ENCODE results near the gene HPCAL1. TPM values are rescaled to one million over a fixed set of nuclear protein-coding genes. Genes with fewer than 3 reads are reported as not detected.
A peak's percentile ranks its signal among the peaks of the same experiment; 100 is the strongest.

HPCAL1 gene
- total and polyA plus RNA-seq, 2 donors (not counting 1 experiment from before 2014, with no cell fraction given), result 60.3 to 65.1 TPM

- peaks cover 0 to 7% (median 0%) of the 10 kb centered on the region in 3 donors for H3K9me3 ChIP-seq (ENCODE audit: control extremely low read depth in 1 of 3, control insufficient read depth in 2 of 3, insufficient read depth in 1 of 3, low read length in 2 of 3)
- peaks cover 0 to 37% of the 10 kb centered on the region in 2 experiments for H3K36me3 ChIP-seq (replicated peaks in 1 of 2; ENCODE audit: control extremely low read depth in 1 of 2, control insufficient read depth in 1 of 2, extremely low read depth in 1 of 2, insufficient read depth in 2 of 2, low read length in 1 of 2)
- Mint-ChIP-seq H3K9me3 (ENCODE audit: insufficient read depth) (no peaks in the 10 kb centered on the region), H3K4me1 (peaks cover 46% of the 10 kb centered on the region), H3K27me3 (no peaks in the 10 kb centered on the region), H3K4me3 (no peak overlapping the region), H3K27ac (peak overlapping the region; percentile 90)
- 96% methylated on average over 11 of the region's 14 CpGs for WGBS (ENCODE audit: insufficient coverage)
- CTCF ChIA-PET, result interaction anchor here (0.6 to 1.9 kb wide), 3 partner anchors 20 to 277 kb away, joined by 3 to 8 read pairs (median 3); no protein-coding TSS in a partner anchor
- peaks cover 39% of the 10 kb centered on the region for H4K20me1 ChIP-seq (ENCODE audit: control insufficient read depth, insufficient read depth, low read length, poor library complexity, severe bottlenecking)
- no peak for TF ChIP-seq EZH2 (IDR thresholded peaks at IDR 0.05; ENCODE audit: borderline replicate concordance, insufficient read depth, low read depth, low read length, poor library complexity, severe bottlenecking)
- DNase-seq (no peak), ATAC-seq (ENCODE audit: low read depth) (no peak)
- peaks cover 34% of the 10 kb centered on the region for H3K79me2 ChIP-seq (ENCODE audit: control insufficient read depth, insufficient read depth, low read length)
- no peak overlapping the region for H3K27ac ChIP-seq (ENCODE audit: low read length in 2 of 2)
- POLR2A ChIA-PET, result no interaction called here
- no peak overlapping the region for H3K9ac ChIP-seq (ENCODE audit: low read length)
- intact Hi-C loops (cut with micrococcal nuclease), result no loop called here
- no peaks in the 10 kb centered on the region for H3K27me3 ChIP-seq (replicated peaks in 1 of 4; ENCODE audit: control extremely low read depth in 1 of 4, control insufficient read depth in 3 of 4, insufficient read depth in 4 of 4, low read length in 3 of 4)
- peaks cover 34 to 47% of the 10 kb centered on the region in 2 donors for H3K4me1 ChIP-seq (ENCODE audit: control insufficient read depth in 2 of 2, insufficient read depth in 2 of 2, low read length in 2 of 2)
- H3K4me2 ChIP-seq (replicated peaks; ENCODE audit: low read depth, low read length, poor library complexity, severe bottlenecking), result no peak overlapping the region
- no peak overlapping the region for H2AFZ ChIP-seq (ENCODE audit: insufficient read depth, low read depth, low read length, poor library complexity, severe bottlenecking)
- no peak overlapping the region for H3K4me3 ChIP-seq (ENCODE audit: control extremely low read depth in 1 of 5, extremely low read depth in 1 of 5, insufficient read depth in 1 of 5, low read depth in 2 of 5, low read length in 4 of 5)
These were observed 99.4 kb downstream of the HPCAL1 start for GRCh38 chr2:10402062-10402585.

- Histone ChIP-seq H3K9me3 (ENCODE audit: control extremely low read depth in 1 of 3, control insufficient read depth in 2 of 3, insufficient read depth in 1 of 3, low read length in 2 of 3) (peaks cover 0 to 7% (median 0%) of the 10 kb centered on the region in 3 donors), H3K27me3 (replicated peaks in 1 of 4; ENCODE audit: control extremely low read depth in 1 of 4, control insufficient read depth in 3 of 4, insufficient read depth in 4 of 4, low read length in 3 of 4) (no peaks in the 10 kb centered on the region), H3K4me1 (ENCODE audit: control insufficient read depth in 2 of 2, insufficient read depth in 2 of 2, low read length in 2 of 2) (peaks cover 40 to 53% of the 10 kb centered on the region in 2 donors), H3K36me3 (replicated peaks in 1 of 2; ENCODE audit: control extremely low read depth in 1 of 2, control insufficient read depth in 1 of 2, extremely low read depth in 1 of 2, insufficient read depth in 2 of 2, low read length in 1 of 2) (peaks cover 0 to 35% of the 10 kb centered on the region in 2 experiments), H3K79me2 (ENCODE audit: control insufficient read depth, insufficient read depth, low read length) (peaks cover 40% of the 10 kb centered on the region), H3K27ac (ENCODE audit: low read length in 2 of 2) (no peak overlapping the region), H2AFZ (ENCODE audit: insufficient read depth, low read depth, low read length, poor library complexity, severe bottlenecking) (no peak overlapping the region), H3K9ac (ENCODE audit: low read length) (no peak overlapping the region), H3K4me2 (replicated peaks; ENCODE audit: low read depth, low read length, poor library complexity, severe bottlenecking) (no peak overlapping the region), H3K4me3 (ENCODE audit: control extremely low read depth in 1 of 5, extremely low read depth in 1 of 5, insufficient read depth in 1 of 5, low read depth in 2 of 5, low read length in 4 of 5) (no peak overlapping the region), H4K20me1 (ENCODE audit: control insufficient read depth, insufficient read depth, low read length, poor library complexity, severe bottlenecking) (peaks cover 39% of the 10 kb centered on the region)
- ChIA-PET POLR2A (no interaction called here), CTCF (interaction anchor here (1.9 to 9.1 kb wide), 2 partner anchors 22 to 32 kb away, joined by 8 to 178 read pairs; no protein-coding TSS in a partner anchor)
- no peak for ATAC-seq (ENCODE audit: low read depth)
- no peaks in the 10 kb centered on the region for H3K9me3 Mint-ChIP-seq (ENCODE audit: insufficient read depth)
- no peak for TF ChIP-seq EZH2 (IDR thresholded peaks at IDR 0.05; ENCODE audit: borderline replicate concordance, insufficient read depth, low read depth, low read length, poor library complexity, severe bottlenecking)
- no peak for TF ChIP-seq CTCF (IDR thresholded peaks at IDR 0.05)
- H3K4me3 Mint-ChIP-seq, result no peak overlapping the region
- no peak overlapping the region for H3K27ac Mint-ChIP-seq
- DNase-seq, result no peak
- 82% methylated on average over 6 of the region's 8 CpGs for WGBS (ENCODE audit: insufficient coverage)
- peaks cover 52% of the 10 kb centered on the region for H3K4me1 Mint-ChIP-seq
- no peaks in the 10 kb centered on the region for H3K27me3 Mint-ChIP-seq
- intact Hi-C loops (cut with micrococcal nuclease), result no loop called here
These were observed 100.0 kb downstream of the HPCAL1 start for GRCh38 chr2:10402653-10403215.
